Smooth muscle cell of the coronary artery (primary cell): ENCODE measurements around the gene CXXC1. TPM values are rescaled to one million over a fixed set of nuclear protein-coding genes. Genes with fewer than 3 reads are reported as not detected.

Experiments
- total RNA-seq: library from RNA; depleted of rRNA; stranded (reverse); fragments of >200 nt; gene quantifications from 2 replicates; pipeline ENCODE4 v1.2.3, GENCODE V29; 2014; ENCODE audit warnings: low replicate concordance

CXXC1 gene
- total RNA-seq, result 37.7 and 50.7 TPM in 2 replicates

DNA sequence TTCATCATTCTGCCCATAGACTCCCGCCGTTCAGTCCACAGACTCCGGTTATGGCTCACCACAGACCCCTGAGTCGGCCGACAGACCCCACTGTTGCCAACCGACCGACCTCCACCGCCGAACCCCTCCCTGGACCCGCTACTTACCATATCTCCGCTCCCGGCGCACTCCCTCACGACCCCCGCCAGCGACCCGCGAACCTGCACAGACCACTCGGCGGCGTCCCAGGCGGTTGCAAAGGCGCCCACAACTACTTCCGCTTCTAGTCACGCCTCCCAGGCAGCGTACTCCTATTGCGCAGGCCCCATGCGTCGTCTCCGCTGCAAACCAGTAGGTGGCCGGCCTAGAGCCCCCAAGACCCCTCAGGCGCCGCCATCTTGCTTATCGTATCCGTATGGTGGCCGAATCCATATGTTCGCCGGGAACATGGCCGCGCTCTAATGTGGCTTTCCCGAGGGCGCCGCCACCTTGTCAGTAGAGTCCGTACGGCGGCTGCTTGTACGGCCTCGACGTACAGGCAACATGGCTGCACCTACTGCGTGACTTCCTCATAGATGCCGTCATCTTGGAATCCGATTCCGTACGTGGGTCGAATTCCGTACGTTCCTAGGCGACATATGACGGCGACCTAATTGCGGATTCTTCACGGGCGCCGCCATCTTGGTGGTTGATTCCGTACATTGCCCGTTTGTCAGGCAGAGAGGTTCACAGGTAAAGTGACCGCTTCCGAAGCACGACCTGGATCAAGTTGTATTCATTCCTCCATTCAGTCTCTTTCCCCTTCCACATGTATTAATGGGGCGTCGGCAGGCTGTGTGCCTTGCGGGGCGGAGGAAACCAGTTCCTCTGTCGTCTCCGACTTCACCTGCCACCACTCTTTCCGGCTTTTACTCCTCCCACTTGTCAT, at the start of gene CXXC1:
Gene CXXC1, minus strand, starts transcription at position 252 of the 907 bp plus-strand sequence. Its CDS starts 103 bp downstream, at position 149.

DNA sequence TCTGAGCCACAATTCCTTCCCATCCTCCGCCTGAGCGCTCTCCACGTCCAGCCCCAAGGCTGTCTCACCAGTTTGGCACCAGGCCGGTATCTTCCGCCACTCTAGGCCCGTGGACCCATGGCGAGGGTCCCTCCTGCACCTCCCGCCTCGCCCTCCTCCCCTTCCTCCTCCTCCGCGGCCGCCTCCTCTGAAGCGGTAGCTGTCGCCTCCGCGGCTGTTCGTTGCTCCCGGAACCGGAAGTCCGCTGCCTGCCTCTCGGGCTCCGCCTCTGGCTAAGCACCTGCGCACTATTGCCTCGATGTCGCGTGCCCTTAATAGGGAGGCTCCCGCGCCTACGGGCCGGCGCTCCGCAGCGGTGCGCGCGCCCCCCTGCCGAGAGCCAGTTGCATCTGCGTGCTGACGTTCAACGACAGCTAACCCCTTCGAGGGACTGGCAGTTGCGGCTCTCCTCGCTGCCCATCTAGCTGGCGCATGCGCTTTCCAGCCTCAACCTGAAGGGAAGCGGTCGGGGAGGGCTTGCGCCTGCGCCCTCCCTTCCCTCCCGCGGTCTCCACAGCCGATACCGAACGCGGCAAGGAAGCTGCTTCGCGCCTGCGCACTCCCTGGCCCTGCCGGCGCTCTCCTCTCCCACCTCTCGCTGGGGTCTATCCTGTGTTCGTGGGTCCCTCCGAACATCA, 6.1 kb downstream of the CXXC1 start, which contains the start of gene MBD1:
Gene MBD1, minus strand, starts transcription at position 229 of the 677 bp plus-strand sequence. CDS start 1,531 bp downstream, outside the sequence.

DNA sequence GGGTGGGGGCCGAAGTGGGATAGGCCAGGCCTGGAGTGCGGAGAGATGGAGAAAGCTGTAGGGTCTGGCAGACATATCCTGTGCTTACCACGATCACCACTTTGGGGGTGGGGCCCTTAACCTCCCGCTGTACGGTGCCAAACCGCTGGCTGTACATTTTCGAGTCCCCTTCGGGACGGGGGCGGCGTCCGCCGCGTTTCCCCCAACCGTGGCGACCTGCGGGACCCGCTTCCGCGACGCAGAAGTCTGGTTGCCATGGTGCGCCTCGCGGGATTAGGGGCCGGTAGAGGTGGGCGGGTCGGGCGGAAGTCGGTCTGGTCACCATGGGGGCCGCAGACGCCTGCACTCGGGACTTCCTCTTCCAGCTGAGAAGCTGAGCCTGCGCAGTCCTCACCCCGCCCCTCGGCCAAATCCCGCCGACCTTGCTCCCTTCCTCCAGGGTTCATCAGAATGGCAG, 21.2 kb downstream of the CXXC1 start, which contains the start of gene CFAP53:
Gene CFAP53, minus strand, starts transcription at position 248 of the 457 bp plus-strand sequence. Its CDS starts 91 bp downstream, at position 157.

Other genes with a start within 250 kb of the CXXC1 start
- 0.53 TPM in 1 of 2 replicates, not detected in the other for gene MYO5B, start 92.5 kb downstream of the CXXC1 start, total RNA-seq
- gene CFAP53, start 21.2 kb downstream of the CXXC1 start, total RNA-seq, result 0.38 and 0.94 TPM in 2 replicates
- gene MBD1, start 6.2 kb downstream of the CXXC1 start, total RNA-seq, result 55.9 and 57.4 TPM in 2 replicates
- 0.94 and 3.5 TPM in 2 replicates for gene SKA1, start 87.4 kb upstream of the CXXC1 start, total RNA-seq